GM18951 (cell line): ENCODE measurements around the gene LAPTM4A.
"Not testable (repeated sequence)": the region's sequence is repeated elsewhere in the genome, so short reads cannot be mapped to it uniquely, and the experiment has no call there.

Experiments used
- POLR2A ChIP-seq: IDR thresholded peaks from 4 replicates; pipeline ENCODE4 v1.6.1; 2011; ENCODE audit warnings: mild to moderate bottlenecking; ENCODE audit not compliant: insufficient read length, insufficient read depth; ENCODE audit errors: extremely low read depth
- in situ Hi-C: fragments of 300-500 bp; cut with MboI; formaldehyde crosslinking; loops from one replicate; pipeline ENCODE4 v1.12.0; 2022; ENCODE audit warnings: low sequenced_read_pairs, mixed read lengths, inconsistent platforms; ENCODE audit not compliant: unreplicated experiment

LAPTM4A gene

GRCh38 chr2:20089715-20090464 lies 38.5 kb upstream of the LAPTM4A start:
- no peak for TF ChIP-seq POLR2A
- in situ Hi-C loops = loop anchor here (10.0 kb wide), 1 partner anchor 145 kb away; no protein-coding TSS in a partner anchor

GRCh38 chr2:20085909-20086308 lies 34.5 kb upstream of the LAPTM4A start:
- in situ Hi-C loops = not testable (repeated sequence)

- in situ Hi-C loops = not testable (repeated sequence)
Measured at GRCh38 chr2:20082812-20083211, 31.4 kb upstream of the LAPTM4A start.

- in situ Hi-C loops = no loop called here
- no peak for TF ChIP-seq POLR2A
Measured at GRCh38 chr2:20081841-20082240, 30.4 kb upstream of the LAPTM4A start.

GRCh38 chr2:20080839-20081415 lies 29.5 kb upstream of the LAPTM4A start:
- no peak for TF ChIP-seq POLR2A
- in situ Hi-C loops = no loop called here

GRCh38 chr2:20080428-20080827 lies 29.0 kb upstream of the LAPTM4A start:
- in situ Hi-C loops = no loop called here
- TF ChIP-seq POLR2A = no peak

GRCh38 chr2:20079546-20080115 lies 28.2 kb upstream of the LAPTM4A start:
- in situ Hi-C loops = no loop called here
- TF ChIP-seq POLR2A = no peak

GRCh38 chr2:20077411-20077940 lies 26.0 kb upstream of the LAPTM4A start:
- in situ Hi-C loops = no loop called here
- no peak for TF ChIP-seq POLR2A

GRCh38 chr2:20076757-20077156 lies 25.3 kb upstream of the LAPTM4A start:
- TF ChIP-seq POLR2A = no peak
- in situ Hi-C loops = no loop called here

GRCh38 chr2:20074901-20075300 lies 23.5 kb upstream of the LAPTM4A start:
- in situ Hi-C loops = no loop called here
- TF ChIP-seq POLR2A = no peak

GRCh38 chr2:20074046-20074648 lies 22.7 kb upstream of the LAPTM4A start:
- in situ Hi-C loops = not testable (repeated sequence)

GRCh38 chr2:20073460-20073859 lies 22.0 kb upstream of the LAPTM4A start:
- TF ChIP-seq POLR2A = no peak
- in situ Hi-C loops = no loop called here

- TF ChIP-seq POLR2A = no peak
- in situ Hi-C loops = no loop called here
Measured at GRCh38 chr2:20072436-20073158, 21.2 kb upstream of the LAPTM4A start.
